VCaP (cell line): ENCODE data around the gene TRPV5.
A peak's percentile ranks its signal among the peaks of the same experiment; 100 is the strongest.

Experiments
- H3K27ac ChIP-seq: fragments of 450-650 bp; 2 replicates; pipeline ENCODE4 v1.5.1; 2017
- CTCF ChIP-seq: fragments of 450-650 bp; conservative IDR thresholded peaks from 2 replicates; pipeline ENCODE4 v1.5.1; 2017; ENCODE audit warnings: mild to moderate bottlenecking, moderate library complexity

The TRPV5 gene

GRCh38 chr7:142939226-142939910, 5.8 kb upstream of the TRPV5 start, which contains the start of gene LLCFC1:
Gene LLCFC1 (plus strand): TSS chr7:142939484. CDS start chr7:142939622, 138 bp downstream.
- no peak within 1 kb of the TSS for H3K27ac ChIP-seq
- peak; percentile 46 for TF ChIP-seq CTCF

- no peak overlapping the region for H3K27ac ChIP-seq
- TF ChIP-seq CTCF, result no peak
These were observed 5.1 kb upstream of the TRPV5 start for GRCh38 chr7:142938611-142939010.

GRCh38 chr7:142935941-142936565, 2.5 kb upstream of the TRPV5 start:
- H3K27ac ChIP-seq, result no peak overlapping the region
- no peak for TF ChIP-seq CTCF

GRCh38 chr7:142934056-142934455, 510 bp upstream of the TRPV5 start:
- H3K27ac ChIP-seq, result no peak overlapping the region
- no peak for TF ChIP-seq CTCF

GRCh38 chr7:142933092-142933475, 462 bp downstream of the TRPV5 start:
- no peak for TF ChIP-seq CTCF
- H3K27ac ChIP-seq, result no peak overlapping the region

GRCh38 chr7:142932386-142933091, 1.0 kb downstream of the TRPV5 start:
- H3K27ac ChIP-seq, result no peak overlapping the region
- TF ChIP-seq CTCF, result no peak

- no peak overlapping the region for H3K27ac ChIP-seq
- no peak for TF ChIP-seq CTCF
These were observed 3.3 kb downstream of the TRPV5 start for GRCh38 chr7:142930126-142930730.
